GM18870 (cell line): ENCODE data around the gene UGT1A8.

Experiments
- ATAC-seq: cut with Tn5 transposase; IDR thresholded peaks from one replicate; pipeline ENCODE4 v1.9.1; 2021; ENCODE audit warnings: moderate library complexity; ENCODE audit not compliant: unreplicated experiment

UGT1A8 gene

DNA sequence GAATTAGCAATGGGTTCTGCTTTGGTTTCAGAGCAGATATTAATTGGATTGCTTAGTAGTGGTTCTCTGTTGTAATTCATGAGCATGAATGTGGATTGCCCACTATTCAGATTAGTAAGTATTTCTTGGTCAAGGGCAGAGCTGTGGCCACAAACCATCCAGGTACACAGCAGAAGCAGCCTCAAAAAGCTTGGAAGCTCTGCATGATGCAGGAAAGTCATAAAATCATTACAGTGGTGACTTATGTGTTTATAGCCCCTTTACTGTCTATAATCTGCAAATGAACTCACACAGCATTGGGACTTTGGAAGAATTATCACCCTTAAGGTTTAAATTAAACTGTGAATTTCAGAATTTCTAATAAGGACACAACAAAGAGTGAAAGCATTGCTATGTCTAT is 140.7 kb downstream of the UGT1A8 start:
- ATAC-seq: no peak

DNA sequence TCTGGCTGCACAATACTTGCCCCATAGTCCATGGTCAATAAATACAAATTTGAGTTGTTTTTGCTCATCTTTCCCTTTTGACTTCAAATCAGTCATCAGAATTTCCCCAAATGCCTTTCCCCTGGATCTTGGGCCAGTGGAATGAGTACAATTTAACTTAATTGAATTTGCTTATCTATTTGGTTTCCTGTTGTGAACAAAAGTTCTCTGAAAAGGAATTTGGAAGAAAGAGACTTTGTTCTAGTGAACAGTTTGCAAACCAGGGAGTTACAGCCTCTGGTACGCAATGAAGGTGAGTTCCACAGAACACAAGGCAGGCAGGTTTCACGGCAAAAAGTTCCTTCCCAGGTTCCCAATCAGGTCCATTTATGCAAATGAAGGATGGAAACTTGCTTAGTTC is 141.4 kb downstream of the UGT1A8 start:
- no peak for ATAC-seq

DNA sequence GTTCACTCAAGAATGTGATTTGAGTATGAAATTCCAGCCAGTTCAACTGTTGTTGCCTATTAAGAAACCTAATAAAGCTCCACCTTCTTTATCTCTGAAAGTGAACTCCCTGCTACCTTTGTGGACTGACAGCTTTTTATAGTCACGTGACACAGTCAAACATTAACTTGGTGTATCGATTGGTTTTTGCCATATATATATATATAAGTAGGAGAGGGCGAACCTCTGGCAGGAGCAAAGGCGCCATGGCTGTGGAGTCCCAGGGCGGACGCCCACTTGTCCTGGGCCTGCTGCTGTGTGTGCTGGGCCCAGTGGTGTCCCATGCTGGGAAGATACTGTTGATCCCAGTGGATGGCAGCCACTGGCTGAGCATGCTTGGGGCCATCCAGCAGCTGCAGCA is 142.6 kb downstream of the UGT1A8 start, which contains the start of gene UGT1A1:
Gene UGT1A1, plus strand, starts transcription at position 228 of the 400 bp plus-strand sequence. Its CDS starts 18 bp downstream, at position 246.
- no peak for ATAC-seq

DNA sequence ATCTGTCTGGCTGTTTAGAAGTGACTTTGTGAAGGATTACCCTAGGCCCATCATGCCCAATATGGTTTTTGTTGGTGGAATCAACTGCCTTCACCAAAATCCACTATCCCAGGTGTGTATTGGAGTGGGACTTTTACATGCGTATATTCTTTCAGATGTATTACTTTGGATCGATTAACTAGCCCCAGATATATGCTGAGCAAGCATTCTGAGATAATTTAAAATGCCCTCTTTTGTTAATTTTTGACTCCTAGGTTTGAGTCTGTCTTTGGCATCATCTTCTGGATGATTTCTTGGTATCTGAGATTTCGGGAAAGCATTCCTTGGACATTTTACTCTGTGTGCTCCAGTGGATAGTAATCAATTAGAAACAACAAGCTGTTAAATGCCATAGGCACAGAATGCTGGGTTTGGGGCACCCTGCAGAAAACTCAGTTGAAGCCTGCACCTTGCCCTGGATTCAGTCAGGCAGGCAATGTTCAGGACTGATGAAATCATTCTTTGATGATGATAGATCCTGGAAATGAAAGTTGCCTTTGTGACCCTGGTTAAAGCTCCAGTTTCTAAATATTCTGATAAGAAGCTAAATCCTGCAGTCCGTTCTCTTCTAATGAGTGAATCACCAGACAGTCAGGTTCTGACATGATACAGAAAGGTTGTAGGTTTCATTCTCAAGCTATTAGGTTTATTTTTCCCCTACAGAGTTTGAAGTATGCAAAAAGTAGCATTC is 143.8 kb downstream of the UGT1A8 start:
- ATAC-seq: no peak

DNA sequence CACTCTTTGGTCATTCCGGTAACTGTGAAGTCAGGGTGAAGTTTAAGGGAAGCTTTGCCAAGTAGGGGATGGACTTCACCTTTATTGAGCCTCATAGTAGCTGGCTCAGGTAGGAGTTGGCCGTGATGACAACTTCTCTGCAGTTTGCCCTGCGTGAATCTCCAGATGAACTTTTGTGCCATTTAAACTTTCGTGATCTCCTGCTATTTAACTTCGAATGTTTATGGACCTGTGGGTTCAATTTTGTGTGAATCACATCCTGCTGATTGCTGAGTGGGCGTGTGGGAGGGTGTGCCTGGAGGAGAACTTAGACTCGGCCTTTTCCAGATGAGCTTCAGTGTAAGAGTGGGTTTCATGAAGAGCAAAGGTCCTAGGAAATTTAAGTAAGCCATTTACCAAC is 146.8 kb downstream of the UGT1A8 start:
- no peak for ATAC-seq

DNA sequence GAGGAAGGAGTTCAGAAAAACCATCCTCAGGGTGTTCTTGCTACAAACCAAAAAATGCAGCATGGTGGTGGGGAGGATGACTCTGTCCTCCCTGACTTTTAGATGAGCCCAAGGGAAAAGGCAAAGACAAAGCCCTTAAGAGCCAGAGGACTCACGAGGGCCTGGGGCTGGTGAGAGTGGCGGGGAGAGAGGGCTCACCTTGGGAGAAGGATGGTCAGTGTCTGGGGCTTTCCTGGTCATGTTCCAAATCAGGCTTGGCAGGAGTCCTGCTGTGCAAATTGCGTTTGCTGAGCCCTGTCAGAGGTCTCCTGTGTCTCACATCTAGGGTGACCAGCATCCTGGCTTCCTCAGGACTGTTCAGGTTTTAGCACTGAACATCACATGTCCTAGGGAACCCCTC is 147.3 kb downstream of the UGT1A8 start:
- no peak for ATAC-seq

DNA sequence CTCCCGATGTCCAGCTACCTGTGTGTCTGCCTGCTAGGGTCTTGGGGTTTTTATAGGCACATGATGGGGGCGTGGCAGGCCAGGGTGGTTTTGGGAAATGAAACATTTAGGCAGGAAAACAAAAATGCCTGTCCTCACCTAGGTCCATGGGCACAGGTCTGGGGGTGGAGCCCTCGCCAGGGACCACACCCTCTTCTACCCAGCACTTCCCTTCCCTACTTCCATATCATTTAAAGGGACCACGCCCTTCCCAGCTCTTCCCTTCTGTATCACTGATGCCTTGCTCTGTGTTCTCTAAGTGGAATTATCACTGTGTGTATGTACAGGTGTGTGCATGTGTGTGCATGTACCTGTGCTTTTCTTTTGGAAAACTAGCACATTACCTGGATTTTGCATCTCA is 149.0 kb downstream of the UGT1A8 start:
- no peak for ATAC-seq

DNA sequence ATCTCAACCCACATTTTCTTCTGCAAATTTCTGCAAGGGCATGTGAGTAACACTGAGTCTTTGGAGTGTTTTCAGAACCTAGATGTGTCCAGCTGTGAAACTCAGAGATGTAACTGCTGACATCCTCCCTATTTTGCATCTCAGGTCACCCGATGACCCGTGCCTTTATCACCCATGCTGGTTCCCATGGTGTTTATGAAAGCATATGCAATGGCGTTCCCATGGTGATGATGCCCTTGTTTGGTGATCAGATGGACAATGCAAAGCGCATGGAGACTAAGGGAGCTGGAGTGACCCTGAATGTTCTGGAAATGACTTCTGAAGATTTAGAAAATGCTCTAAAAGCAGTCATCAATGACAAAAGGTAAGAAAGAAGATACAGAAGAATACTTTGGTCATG is 150.6 kb downstream of the UGT1A8 start:
- no peak for ATAC-seq

DNA sequence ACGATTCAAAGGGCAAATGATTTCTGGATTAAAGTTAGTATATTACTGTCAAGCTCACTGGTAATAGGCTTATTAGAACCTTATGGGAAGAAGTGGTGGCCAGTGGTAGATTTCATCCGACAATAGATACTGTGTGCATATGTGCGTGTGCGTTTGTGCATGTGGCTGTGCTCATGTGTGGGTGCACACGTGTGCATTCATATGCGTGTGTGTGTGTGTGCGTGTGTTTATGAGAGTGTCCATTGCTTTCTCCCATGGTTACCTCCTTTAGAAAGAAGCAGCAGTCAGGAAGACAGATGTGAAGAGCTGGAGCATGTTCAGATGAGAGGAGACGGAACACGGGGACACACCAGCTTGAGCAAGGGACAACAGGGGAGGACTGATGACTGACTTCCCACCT is 151.8 kb downstream of the UGT1A8 start:
- no peak for ATAC-seq

DNA sequence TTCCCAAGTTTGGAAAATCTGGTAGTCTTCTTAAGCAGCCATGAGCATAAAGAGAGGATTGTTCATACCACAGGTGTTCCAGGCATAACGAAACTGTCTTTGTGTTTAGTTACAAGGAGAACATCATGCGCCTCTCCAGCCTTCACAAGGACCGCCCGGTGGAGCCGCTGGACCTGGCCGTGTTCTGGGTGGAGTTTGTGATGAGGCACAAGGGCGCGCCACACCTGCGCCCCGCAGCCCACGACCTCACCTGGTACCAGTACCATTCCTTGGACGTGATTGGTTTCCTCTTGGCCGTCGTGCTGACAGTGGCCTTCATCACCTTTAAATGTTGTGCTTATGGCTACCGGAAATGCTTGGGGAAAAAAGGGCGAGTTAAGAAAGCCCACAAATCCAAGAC is 154.7 kb downstream of the UGT1A8 start:
- ATAC-seq: no peak

DNA sequence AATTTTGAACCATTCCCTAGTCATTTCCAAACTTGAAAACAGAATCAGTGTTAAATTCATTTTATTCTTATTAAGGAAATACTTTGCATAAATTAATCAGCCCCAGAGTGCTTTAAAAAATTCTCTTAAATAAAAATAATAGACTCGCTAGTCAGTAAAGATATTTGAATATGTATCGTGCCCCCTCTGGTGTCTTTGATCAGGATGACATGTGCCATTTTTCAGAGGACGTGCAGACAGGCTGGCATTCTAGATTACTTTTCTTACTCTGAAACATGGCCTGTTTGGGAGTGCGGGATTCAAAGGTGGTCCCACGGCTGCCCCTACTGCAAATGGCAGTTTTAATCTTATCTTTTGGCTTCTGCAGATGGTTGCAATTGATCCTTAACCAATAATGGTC is 155.2 kb downstream of the UGT1A8 start:
- ATAC-seq: no peak

DNA sequence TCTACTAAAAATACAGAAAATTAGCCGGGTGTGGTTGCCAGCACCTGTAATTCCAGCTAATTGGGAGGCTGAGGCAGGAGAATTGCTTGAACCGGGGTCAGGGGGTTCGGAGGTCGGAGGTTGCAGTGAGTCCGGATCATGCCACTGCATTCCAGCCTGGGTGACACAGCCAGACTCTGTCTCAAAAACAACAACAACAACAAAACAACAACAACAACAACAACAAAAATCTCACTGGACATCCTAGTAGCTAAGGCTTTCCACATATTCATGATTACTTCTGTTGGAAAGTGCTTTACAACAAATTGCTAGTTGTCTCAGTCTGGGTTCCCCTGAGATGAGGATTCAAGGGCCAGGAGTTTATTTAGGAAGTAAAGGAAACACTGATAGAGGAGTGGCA is 156.4 kb downstream of the UGT1A8 start:
- ATAC-seq: no peak

DNA sequence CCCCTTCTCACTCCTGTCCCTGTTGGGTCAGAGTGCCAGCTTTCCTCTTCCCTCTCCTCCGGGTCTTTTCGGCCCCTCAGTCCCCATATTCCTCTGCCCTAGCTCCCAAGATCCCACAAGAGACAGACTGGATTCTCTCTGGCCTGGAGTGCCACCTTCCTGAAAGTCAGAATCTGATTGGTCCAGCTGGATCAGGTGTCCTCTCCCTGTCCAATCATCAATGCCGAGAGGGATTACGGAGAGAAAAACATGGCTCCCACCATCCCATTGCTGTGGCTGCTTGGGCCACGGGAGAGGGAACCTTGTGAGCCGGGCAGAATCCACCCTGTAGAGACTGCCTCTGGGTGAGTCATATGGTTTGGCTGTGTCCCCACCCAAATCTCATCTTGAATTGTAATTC is 158.0 kb downstream of the UGT1A8 start:
- no peak for ATAC-seq

DNA sequence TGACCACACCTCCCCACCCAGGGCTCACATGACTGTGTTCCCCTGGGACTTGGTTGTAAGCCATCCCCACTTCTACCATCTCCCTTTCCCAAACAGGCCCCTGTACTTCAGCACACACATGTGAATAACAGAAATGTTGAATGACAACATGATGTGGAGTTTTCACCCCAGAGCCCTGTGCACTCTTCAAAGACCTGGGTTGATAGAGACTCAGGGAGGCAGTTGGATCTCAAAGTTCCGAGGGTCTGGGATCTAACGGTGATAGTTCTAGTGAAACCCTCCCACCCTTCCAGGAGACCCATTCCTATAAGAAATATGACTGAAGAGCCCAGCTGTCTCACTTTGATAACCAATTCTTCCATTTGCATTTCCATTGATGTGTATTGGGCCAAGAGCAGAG is 160.6 kb downstream of the UGT1A8 start, which contains the start of gene MROH2A:
Gene MROH2A, plus strand, starts transcription at position 301 of the 400 bp plus-strand sequence. CDS start 1,029 bp downstream, outside the sequence.
- ATAC-seq: no peak

DNA sequence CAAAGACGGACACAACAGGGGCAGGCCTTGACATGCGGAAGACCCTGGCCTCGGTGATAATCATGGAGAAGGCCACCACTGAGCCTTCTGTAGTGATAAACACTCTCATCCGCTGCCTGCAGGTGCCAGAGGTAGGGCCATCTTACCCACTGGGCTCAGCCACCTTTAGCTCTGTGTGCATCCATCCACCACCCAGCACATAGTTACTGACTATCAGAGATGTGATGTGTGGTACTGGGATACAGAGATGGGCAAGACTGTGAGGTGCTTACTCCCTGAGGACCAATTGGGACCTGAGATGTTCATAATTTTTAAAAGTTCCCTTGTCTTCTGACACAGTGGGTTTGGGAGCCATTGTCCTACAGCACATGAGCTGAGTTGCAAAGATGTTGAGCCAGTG is 162.3 kb downstream of the UGT1A8 start:
- no peak for ATAC-seq

DNA sequence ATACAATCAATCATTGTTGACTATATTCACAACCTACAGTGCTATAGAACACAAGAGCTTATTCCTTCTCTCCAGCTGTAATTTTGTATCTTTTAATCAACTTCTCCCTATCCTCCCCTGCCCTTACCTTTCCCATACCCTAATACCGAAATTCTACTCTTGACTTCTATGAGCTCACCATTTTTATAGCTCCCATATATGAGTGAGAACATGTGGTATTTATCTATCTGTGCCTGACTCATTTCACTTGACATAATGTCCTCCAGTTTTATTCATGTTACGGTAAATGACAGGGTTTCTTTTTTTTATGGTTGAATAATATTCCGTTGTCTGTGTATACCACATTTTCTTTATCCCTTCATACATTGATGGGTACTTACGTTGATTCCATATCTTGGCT is 163.3 kb downstream of the UGT1A8 start:
- ATAC-seq: no peak

DNA sequence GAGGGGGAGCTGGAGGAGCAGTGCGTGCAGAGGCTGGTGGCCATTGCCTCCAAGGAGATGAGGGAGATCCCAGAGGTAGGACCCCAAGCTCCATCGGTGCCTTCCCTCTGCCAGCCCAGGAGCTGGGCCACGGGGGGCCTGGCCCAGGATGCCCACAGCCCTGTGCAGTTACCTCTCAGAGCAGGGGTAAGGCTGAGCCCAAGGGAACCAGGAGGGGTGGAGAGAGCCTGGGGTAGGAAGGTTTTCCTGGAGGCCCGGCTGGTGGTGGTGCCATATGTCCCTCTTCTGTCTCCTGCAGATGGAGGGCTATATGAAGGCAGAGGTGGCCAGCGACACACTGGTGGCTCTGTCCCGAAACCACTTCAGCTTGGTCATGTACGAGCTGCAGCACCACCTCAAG is 172.1 kb downstream of the UGT1A8 start:
- ATAC-seq: no peak

DNA sequence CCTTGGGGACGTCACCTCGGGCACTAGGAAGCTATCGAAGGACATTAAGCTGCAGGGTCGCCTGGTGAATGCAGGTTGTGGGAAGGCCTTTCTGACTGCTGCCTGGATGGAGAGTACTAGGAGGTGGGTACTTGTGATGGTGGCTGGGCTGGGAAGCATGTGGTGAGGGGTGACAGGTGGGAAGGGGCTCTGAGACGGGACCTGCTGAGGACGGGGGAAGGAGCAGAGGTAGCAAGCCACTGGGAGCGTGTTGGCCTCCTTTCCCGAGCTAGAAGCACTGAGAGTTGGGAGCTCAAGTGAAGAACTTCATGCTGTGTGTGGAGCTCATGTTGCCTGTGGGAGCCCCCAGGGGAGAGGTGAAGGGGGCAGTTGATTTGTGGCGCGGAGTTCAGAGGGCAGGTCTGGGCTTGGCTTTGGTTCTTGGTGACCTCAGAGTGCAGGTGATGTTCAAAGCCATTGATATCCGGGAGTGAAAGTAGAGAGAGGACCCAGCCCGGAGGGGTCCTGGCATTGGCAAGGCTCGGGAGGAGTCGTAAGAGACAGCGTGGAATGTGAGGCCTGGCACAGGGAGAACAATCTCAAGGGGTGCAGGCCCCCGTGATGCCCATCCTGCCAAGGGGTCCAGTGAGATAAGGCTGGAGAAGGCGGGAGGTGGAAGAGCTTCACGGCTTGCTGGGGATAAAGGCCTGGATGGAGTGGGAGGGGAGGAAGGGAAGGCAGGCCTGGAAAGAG is 173.9 kb downstream of the UGT1A8 start:
- ATAC-seq: no peak

DNA sequence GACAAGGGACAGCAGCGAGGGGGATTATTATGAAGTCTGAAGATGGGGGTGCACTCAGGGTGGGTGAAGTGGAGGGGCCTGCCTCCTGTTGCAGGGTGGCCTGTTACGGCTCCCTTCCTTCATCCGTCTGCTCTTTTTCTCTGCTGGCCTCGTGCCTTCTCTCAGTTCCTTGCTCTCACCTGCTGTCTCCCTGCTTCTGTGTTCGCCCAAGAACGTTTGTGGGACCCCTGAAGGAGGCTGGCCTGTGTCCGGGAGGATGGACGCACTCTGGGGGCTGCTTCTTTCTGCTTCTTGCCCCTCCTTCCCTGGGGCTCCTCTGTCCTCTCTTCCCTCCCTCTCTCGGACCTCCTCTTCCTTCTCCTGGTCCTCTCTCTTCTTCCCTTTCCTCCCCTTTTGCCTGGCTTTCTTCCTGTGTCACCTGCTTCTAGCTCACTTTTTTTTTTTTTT is 174.5 kb downstream of the UGT1A8 start:
- ATAC-seq: no peak

DNA sequence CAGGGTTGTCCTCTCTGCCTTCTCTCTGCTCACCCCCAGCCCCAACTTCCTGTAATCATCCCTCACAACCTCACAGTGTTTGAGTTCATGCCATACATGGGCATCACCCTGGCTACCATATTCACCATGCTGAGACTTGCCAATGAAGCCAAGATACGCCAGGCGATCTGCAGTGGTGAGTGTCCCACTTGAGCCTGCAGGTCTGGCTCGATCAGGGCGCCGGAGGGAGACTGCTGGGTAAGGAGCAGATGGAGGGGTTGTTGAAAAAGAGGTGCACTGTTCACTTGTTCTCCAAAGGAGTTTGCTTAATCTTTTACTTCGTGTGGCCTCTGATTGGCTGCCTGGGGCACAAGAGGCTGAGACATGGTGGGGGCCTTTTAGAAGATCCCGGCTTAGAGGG is 175.3 kb downstream of the UGT1A8 start:
- no peak for ATAC-seq

DNA sequence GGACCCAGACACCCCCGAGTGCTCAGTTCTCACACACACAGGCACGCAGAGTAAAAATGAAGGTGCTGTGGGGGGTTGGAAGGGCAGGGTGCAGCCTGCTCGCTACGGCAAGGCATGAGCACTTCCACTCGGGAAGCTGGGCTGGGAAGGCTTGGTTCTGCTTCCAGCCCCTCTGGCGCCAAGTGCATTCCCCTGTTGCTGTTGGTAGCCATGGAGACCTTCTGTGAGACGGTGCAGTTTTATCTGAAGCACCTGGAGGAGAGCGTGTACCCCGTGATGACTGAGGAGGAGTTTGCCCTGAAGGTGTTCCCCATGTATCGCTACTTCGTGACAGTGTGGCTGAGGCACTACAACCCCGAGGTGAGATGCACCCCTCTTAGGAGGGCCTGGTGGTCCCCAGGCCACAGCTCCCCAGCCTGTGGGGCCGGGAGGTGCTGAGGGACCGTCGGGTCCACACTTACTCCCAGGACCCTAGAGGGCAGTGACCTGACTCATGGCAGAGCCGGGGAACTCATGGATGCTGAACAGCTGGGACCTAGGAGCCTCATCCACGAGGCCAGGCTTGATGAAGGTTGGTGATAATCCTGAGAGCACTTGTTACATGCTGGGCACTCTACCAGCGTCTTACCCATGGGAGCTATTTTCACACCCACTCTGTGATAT is 176.2 kb downstream of the UGT1A8 start:
- no peak for ATAC-seq

DNA sequence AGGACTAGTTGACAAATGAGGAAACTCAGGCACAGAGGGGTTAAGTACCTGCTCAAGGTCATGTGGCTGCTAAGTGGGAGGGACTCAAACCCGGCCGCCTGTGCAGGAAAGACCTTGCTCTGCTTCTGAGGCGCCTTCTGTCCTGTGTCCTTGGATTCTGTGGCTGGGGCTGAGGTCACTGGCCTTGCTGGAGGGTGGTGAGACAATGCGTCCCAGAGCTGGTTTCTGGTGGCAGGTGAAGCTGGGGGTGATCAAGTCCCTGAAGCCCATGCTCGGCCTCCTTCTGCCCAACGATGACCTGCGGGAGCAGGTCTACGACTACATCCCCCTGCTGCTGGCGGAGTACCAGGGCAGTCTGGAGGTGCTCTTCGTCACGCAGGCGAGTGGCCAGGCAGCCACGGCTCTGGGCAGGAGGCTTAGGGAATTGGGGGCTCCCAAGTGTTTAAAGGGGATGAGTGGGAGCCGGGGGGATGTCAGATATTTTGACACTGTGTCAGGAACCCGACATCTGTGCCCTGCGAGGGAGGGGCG is 176.8 kb downstream of the UGT1A8 start:
- no peak for ATAC-seq
